HepG2 (cell line): ENCODE measurements around the gene SYNJ2. TPM values are rescaled to one million over a fixed set of nuclear protein-coding genes. Genes with fewer than 3 reads are reported as not detected.

Experiments
- CBFB ChIP-seq: sonication (generic); formaldehyde crosslinking; IDR thresholded peaks from 2 replicates; pipeline ENCODE4 v1.4.0; 2020; ENCODE audit warnings: missing genetic modification reagents
- ELF1 ChIP-seq: sonication (generic); formaldehyde crosslinking; IDR thresholded peaks from 2 replicates; pipeline ENCODE4 v1.4.0; 2020; ENCODE audit warnings: missing genetic modification reagents
- NFAT5 ChIP-seq: sonication (generic); formaldehyde crosslinking; IDR thresholded peaks from 2 replicates; pipeline ENCODE4 v1.4.0; 2020; ENCODE audit warnings: missing genetic modification reagents
- NRL ChIP-seq: sonication (generic); formaldehyde crosslinking; IDR thresholded peaks from 2 replicates; pipeline ENCODE4 v1.5.0; 2020; ENCODE audit warnings: missing genetic modification reagents, mild to moderate bottlenecking, moderate library complexity, borderline replicate concordance
- ONECUT2 ChIP-seq: sonication (generic); formaldehyde crosslinking; IDR thresholded peaks from 2 replicates; pipeline ENCODE4 v1.4.0; 2020; ENCODE audit warnings: missing genetic modification reagents
- ZBTB40 ChIP-seq, 2 experiments: fragments of 450-650 bp in 1 of 2; sonication (generic) in 1 of 2; formaldehyde crosslinking in 1 of 2; IDR thresholded peaks; 2 replicates each; pipeline versions ENCODE4 v1.6.1 to v1.8.0; 2016 to 2022; ENCODE audit warnings: antibody characterized with exemption in 1 of 2, mild to moderate bottlenecking in 1 of 2, missing genetic modification reagents in 1 of 2
- ZBTB7B ChIP-seq: sonication (generic); formaldehyde crosslinking; IDR thresholded peaks from 2 replicates; pipeline ENCODE4 v1.4.0; 2020; ENCODE audit warnings: missing genetic modification reagents
- ZNF142 ChIP-seq: sonication (generic); formaldehyde crosslinking; IDR thresholded peaks from 2 replicates; pipeline ENCODE4 v1.4.0; 2020; ENCODE audit warnings: missing genetic modification reagents
- ZSCAN9 ChIP-seq: IDR thresholded peaks from 2 replicates; pipeline ENCODE4 v1.6.1; 2016; ENCODE audit warnings: borderline replicate concordance
- polyA plus RNA-seq, 8 experiments: library from polyadenylated mRNA; depleted of rRNA in 3 of 8; stranded (reverse) in 7 of 8; unstranded in 1 of 8; fragments of >200 nt; fragmentation: Illumina TruSeq in 4 of 8; extraction: Trizol in 4 of 8; gene quantifications; 2 replicates each; pipeline versions ENCODE4 v1.2.1 to v1.2.3, GENCODE V29; 2011 to 2016; ENCODE audit warnings: low read depth in 4 of 8, missing spikeins in 1 of 8, mixed read lengths in 1 of 8; ENCODE audit not compliant: insufficient read depth in 1 of 8
- total RNA-seq, 5 experiments: library from RNA; depleted of rRNA; stranded (reverse); fragments of >200 nt; fragmentation: Illumina TruSeq; extraction: Trizol; gene quantifications; 2 replicates each; pipeline ENCODE4 v1.2.3, GENCODE V29; 2016; ENCODE audit warnings: low read depth in 1 of 5

The SYNJ2 gene
- total and polyA plus RNA-seq, 2 of the 13 experiments (the other 11 are each of a cell fraction or from before 2014, with no cell fraction given) = 39.1 to 57.6 TPM

- no peak for TF ChIP-seq NFAT5 (CRISPR knock-in tag)
- no peak for TF ChIP-seq NRL (CRISPR knock-in tag)
- TF ChIP-seq ZNF142 (CRISPR knock-in tag) = no peak
- no peak for TF ChIP-seq ZBTB40 (IDR thresholded peaks at IDR 0.05)
- peak; percentile 4; the same call in 1 of the 2 replicates for TF ChIP-seq ZBTB40 (CRISPR knock-in tag; IDR thresholded peaks at IDR 0.05)
- TF ChIP-seq CBFB (CRISPR knock-in tag) = peak; percentile 96
- TF ChIP-seq ONECUT2 (CRISPR knock-in tag) = peak; percentile 62
- TF ChIP-seq ELF1 (CRISPR knock-in tag) = no peak; the same call in 1 of the 2 replicates
- peak; percentile 97 for TF ChIP-seq ZBTB7B (CRISPR knock-in tag)
- no peak for TF ChIP-seq ZSCAN9 (CRISPR knock-in tag)
Observed at GRCh38 chr6:158011478-158011920, 29.8 kb downstream of the SYNJ2 start (continued).
